Stimulated activated CD8-positive, alpha-beta memory T cell treated with anti-CD3 and anti-CD28 coated beads, Interleukin-15, amount 100 ng/mL, for 1 hour (primary cell): ENCODE results near the gene IL3RA.
"Not testable (repeated sequence)": the region's sequence is repeated elsewhere in the genome, so short reads cannot be mapped to it uniquely, and the experiment has no call there.

Experiments
- DNase-seq: peaks from one replicate; pipeline ENCODE4 v3.0.0-alpha.2; 2020; ENCODE audit warnings: low read depth

IL3RA gene

GRCh38 chrX:1398431-1399340 is 62.1 kb downstream of the IL3RA start:
- no peak for DNase-seq

DNA sequence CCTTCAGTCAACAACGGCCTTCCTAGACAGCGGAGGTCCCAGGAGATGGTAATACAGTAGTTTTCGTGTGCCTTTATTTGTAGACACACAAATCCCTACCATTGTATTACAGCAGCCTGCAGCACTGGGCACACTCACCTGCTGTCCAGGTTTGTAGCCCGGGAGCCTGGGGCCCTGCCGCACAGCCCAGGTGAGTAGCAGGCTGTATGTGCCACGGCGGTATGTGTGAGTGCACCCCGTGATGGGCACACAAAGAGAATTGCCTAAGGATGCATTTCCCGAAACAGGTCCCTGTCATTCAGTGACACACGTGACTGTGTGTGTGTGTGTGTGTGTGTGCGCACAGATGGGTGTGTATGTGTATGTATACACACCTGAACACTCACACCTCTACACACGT is 63.5 kb downstream of the IL3RA start:
- DNase-seq, result no peak

- DNase-seq, result no peak
Measured at GRCh38 chrX:1400742-1401471, 64.3 kb downstream of the IL3RA start.

- no peak for DNase-seq
Measured at GRCh38 chrX:1401611-1402430, 65.2 kb downstream of the IL3RA start.

DNA sequence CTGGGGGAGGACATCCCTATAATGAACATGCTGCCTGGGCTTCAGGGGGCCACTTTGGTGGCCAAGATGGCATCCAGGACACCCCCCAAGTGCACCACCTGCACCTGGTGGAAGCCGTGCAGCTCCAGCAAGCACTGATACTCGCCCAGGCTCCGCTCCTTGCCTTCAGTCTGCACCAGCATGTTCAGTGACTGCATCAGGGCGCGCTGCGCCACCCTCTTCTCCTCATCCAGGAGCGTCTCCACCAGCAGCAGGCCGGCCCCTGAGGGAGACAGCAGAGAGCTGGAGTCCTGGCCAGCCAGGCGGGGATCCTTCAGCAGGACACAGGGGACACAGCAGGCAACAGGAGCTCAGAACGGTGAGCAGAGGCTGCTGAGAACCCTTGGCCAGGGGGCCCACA is 66.6 kb downstream of the IL3RA start:
- no peak for DNase-seq

DNA sequence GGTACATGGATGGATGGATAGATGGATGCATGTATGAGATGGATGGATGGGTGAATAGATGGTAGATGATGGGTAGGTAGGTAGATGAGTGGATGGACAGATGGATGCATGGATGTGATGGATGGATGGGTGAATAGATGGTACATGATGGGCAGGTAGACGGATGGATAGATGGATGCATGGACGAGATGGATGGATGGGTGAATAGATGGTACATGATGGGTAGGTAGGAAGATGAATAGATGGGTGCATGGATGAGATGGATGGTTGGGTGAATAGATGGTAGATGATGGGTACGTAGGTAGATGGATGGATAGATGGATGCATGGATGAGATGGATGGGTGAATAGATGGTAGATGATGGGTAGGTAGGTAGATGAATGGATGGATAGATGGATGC is 67.3 kb downstream of the IL3RA start:
- not testable (repeated sequence) for DNase-seq

GRCh38 chrX:1405769-1406168 is 69.2 kb downstream of the IL3RA start:
- not testable (repeated sequence) for DNase-seq

DNA sequence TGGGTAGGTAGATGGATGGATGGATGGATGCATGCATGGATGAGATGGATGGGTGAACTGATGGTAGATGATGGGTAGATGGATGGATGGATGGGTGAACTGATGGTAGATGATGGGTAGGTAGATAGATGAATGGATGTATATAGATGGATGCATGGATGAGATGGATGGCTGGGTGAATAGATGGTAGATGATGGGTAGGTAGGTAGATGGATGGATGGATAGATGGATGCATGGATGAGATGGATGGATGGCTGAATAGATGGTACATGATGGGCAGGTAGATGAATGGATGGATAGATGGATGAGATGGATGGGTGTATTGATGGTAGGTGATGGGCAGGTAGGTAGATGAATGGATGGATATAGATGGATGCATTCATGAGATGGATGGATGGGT is 70.5 kb downstream of the IL3RA start:
- no peak for DNase-seq

GRCh38 chrX:1411326-1411725 is 74.7 kb downstream of the IL3RA start:
- DNase-seq, result no peak

DNA sequence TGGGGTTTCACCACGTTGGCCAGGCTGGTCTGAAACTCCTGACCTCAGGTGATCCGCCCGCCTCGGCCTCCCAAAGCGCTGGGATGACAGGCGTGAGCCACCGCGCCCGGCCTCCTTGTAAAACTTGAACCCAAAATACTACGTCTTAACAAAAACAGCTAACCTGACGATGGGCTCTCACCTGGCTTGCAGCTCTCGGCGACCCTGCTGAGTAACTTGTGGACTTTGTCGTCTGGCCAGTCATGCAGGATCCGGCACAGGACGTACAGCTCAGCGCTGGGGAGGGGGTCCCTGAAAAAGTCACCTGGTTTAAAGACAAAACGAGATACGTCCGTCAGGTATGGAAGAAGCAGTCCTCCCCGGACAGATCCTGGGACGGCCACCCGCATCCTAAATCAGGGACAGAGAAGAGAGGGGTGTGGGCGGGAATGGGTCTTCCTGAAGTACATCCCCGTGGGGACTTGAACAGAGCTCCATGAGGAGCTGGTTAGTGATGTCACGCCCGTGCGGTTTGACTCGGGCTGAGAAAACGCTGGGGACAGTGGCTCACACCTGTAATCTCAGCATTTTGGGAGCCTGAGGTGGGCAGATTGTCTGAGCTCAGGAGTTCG is 76.1 kb downstream of the IL3RA start:
- no peak for DNase-seq

GRCh38 chrX:1416327-1416784 is 79.8 kb downstream of the IL3RA start:
- no peak for DNase-seq

DNA sequence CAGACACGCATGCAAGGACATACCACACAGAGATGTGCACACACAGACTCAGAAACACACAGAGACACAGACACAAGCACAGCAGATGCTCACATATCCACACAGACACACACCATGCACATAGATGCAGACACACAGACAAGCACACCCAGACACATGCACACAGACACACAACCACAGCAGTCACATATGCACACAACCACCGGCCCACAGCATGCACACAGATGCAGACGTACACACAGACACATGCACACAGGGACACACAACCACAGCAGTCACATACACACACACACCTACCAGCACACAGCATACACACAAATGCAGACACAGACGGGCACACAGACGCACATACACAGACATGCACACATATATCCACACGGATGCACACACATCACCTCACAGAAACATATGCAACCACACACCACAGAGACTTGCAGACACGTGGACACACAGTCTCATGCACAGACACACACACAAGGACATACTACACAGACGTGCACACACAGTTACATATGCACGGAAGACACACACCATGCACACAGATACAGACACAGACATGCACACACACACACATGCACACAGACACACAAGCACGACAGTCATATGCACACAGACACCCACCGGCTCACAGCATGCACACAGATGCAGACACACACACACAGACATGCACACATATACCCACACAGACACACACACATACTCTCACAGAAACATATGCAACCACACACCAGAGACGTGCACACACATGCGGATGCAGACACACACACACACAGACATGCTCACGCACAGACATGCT is 80.6 kb downstream of the IL3RA start:
- DNase-seq, result no peak

- DNase-seq, result no peak
Measured at GRCh38 chrX:1417921-1418771, 81.6 kb downstream of the IL3RA start.

DNA sequence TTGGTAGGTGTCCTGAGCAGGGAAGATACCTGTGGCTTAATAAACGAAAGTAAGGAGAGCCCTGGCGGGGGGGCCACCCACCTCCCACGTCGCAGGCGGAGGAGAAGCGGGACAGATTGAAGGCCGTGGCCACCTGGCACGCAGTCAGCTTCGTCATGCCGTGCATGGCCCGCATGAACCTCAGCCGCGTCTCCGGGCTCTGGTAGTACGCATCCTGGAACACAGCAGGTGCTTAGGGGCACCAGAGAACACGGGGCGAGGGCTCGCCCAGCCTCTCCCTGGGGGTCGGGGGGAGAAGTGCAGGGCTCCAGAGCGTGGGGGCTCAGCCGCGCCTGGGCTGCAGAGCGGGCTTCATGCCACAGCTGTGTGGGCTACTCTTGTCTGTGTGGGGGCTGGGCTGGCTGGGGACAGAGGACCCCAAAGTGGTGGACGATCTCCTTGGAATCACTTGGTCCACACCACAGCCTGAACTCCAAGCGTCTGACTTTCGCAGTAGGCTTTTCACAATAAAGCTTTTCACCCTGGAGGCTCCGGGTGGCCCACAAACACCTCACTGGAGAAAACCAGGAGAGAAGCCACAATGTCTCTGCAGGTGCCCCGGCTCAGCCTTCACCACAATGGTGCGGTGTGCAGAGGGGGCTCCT is 82.4 kb downstream of the IL3RA start:
- no peak for DNase-seq

DNA sequence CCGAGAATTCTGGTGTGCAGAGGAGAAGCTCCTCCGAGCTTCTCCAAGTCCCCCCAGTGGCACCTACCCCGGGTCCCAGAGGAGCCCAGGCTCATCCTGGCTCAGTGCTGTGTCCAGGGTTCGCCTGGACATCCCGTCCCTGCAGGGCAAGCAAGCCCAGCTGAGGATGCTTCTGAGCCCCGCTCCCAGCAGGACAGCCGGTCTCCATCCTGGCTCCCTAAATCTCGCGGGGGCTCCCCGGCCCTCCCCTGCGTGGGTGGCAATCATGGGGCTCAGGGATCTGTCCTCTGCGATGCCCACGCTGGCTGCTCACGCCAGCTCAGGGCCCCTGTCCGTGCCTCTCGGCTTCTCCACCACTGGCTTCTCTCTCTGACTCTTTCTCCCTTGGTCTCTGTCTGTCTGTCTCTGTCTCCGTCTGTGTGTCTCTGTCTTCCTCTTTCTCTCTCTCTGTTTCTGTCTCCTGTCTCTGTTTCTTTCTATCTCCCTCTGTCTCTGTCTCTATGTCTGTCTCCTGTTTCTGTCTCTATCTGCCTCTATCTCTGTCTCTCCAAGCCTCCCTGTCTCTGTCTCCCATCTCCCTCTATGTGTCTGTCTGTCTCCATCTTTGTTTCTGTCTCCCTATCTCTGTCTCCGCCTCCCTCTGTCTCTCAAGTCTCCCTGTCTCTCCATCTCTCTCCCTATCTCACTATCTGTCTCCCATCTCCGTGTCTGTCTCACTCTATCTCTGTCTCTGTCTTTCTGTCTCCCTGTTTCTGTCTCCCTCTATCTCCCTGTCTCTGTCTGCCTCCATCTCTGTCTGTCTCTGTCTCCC is 83.2 kb downstream of the IL3RA start:
- DNase-seq, result no peak

DNA sequence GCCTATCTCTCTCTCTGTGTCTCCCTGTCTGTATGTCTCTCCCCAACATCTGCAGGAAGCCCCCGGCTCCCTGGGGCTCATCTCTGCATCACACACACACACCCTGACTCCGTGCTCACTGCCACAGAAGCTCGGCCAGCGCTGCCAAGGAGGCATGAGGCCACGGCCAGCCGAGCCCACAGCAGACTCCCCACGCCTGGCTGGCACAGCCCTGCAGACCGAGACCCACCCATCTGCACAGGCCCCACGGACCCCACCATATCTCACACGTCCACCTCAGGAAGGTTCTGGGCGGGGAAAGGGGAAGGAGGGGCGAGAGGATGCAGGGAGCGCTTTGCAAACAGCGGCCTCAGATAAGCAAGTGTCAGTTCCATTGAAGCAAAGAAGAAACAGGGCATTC is 83.8 kb downstream of the IL3RA start:
- DNase-seq, result no peak

DNA sequence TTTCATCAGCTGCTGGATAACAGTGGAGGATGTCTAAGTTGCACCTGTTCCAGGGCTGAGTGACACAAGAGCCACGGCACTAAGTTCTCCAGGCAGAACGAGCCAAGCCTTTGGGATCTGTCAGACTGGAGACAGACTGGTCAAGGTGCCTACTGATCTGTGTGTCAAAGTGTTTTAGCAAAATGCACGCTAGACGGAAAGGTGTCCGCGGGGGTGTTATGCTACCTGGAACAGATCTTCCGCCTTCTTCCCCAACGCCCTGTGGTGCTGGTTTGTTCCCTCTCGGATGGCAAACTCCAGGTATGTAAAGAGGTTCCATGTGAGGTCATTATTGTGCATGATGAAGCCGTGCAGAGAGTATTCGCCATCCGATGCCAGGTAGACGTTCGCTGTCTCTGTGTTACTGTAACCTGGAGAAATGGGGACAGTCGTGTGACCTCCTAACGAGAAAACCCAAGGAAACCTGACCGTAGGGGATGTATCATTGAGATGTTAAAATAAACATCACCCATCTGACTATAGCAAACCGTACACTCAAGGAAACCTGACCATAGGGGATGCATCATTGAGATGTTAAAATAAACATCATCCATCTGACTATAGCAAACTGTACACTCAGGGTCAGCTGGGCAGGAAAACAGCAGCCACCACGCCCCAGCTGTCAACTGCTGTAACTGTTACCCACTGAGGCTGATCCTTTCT is 85.0 kb downstream of the IL3RA start:
- no peak for DNase-seq

DNA sequence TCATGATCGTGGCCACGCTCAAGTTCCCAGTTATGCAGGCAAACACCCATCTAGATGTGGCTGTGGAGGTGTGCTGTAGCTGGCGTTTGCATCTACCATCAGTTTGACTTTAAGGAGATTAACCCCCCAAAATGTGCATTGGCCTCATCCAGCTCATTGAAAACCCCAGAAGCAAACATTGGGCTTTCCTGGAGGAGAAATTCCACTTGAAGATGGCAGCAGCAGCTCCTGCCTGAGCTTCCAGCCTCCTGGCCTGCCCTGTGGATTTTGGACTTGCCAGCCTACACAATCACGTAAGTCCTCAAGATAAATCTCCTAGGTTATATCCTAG is 85.5 kb downstream of the IL3RA start:
- no peak for DNase-seq
